Measurements from ENCODE around the gene DAO. TPM values are rescaled to one million over a fixed set of nuclear protein-coding genes. Genes with fewer than 3 reads are reported as not detected.

Gene DAO
- total RNA-seq, 2 donors from 2014 or later, result not detected

DNA sequence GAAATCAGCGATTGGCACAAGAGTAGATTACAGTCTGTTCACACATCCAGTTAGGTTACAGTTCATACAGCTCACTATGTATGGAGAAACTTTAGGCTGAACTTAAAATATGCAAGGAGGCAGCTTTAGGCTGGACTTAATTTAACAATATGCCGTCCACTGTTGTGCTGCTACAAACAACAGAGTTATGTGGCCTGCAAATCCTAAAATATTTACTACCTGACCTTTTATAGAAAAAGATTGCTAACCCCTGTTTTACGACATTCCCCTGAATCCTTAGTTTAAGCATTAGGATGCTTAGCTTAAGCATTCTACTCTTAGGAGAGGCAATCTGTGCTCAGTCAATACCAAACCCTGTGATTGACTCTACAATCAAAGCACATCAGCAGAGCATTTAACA, 50.9 kb downstream of the DAO start:
- no peaks in the 10 kb centered on the region for H3K36me3 ChIP-seq (ENCODE audit: control insufficient read depth, insufficient read depth, low read length)
- 93 to 95% methylated on average over 3 of the region's 3 CpGs for WGBS, 2 experiments (ENCODE audit: insufficient coverage in 1 of 2, insufficient read length in 1 of 2)
- no peak overlapping the region for H3K9ac ChIP-seq (ENCODE audit: extremely low read depth, low read length, poor library complexity, severe bottlenecking)
- H3K27me3 ChIP-seq (ENCODE audit: control insufficient read depth, insufficient read depth, low read length, poor library complexity, severe bottlenecking), result no peaks in the 10 kb centered on the region
- no peak overlapping the region for H3K27ac Mint-ChIP-seq
- H3K9me3 Mint-ChIP-seq, result peaks cover 9% of the 10 kb centered on the region
- no peaks in the 10 kb centered on the region for H3K4me1 ChIP-seq (ENCODE audit: control insufficient read depth, insufficient read depth, low read length)
- no peaks in the 10 kb centered on the region for H3K27me3 Mint-ChIP-seq (ENCODE audit: insufficient read depth)
- no peak overlapping the region for H3K27ac ChIP-seq (ENCODE audit: low read depth, low read length)
- no peaks in the 10 kb centered on the region for H3K4me1 Mint-ChIP-seq
- no peaks in the 10 kb centered on the region for H3K36me3 Mint-ChIP-seq (ENCODE audit: low read depth)
- H3K4me3 Mint-ChIP-seq, result no peak overlapping the region
- TF ChIP-seq, protein P1, sequence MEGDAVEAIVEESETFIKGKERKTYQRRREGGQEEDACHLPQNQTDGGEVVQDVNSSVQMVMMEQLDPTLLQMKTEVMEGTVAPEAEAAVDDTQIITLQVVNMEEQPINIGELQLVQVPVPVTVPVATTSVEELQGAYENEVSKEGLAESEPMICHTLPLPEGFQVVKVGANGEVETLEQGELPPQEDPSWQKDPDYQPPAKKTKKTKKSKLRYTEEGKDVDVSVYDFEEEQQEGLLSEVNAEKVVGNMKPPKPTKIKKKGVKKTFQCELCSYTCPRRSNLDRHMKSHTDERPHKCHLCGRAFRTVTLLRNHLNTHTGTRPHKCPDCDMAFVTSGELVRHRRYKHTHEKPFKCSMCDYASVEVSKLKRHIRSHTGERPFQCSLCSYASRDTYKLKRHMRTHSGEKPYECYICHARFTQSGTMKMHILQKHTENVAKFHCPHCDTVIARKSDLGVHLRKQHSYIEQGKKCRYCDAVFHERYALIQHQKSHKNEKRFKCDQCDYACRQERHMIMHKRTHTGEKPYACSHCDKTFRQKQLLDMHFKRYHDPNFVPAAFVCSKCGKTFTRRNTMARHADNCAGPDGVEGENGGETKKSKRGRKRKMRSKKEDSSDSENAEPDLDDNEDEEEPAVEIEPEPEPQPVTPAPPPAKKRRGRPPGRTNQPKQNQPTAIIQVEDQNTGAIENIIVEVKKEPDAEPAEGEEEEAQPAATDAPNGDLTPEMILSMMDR (conservative IDR thresholded peaks at IDR 0.05), result no peak
- DNase-seq, result no peak
- no peaks in the 10 kb centered on the region for H3K9me3 ChIP-seq (ENCODE audit: control insufficient read depth, low read length)
- H3K4me3 ChIP-seq (ENCODE audit: low read length), result no peak overlapping the region

GRCh38 chr12:108933949-108934348, 54.1 kb downstream of the DAO start:
- Histone ChIP-seq H3K27me3 (ENCODE audit: control insufficient read depth, insufficient read depth, low read length, poor library complexity, severe bottlenecking) (no peaks in the 10 kb centered on the region), H3K36me3 (ENCODE audit: control insufficient read depth, insufficient read depth, low read length) (no peaks in the 10 kb centered on the region), H3K27ac (ENCODE audit: low read depth, low read length) (no peak overlapping the region), H3K4me1 (ENCODE audit: control insufficient read depth, insufficient read depth, low read length) (no peaks in the 10 kb centered on the region), H3K9me3 (ENCODE audit: control insufficient read depth, low read length) (no peaks in the 10 kb centered on the region), H3K9ac (ENCODE audit: extremely low read depth, low read length, poor library complexity, severe bottlenecking) (no peak overlapping the region), H3K4me3 (ENCODE audit: low read length) (no peak overlapping the region)
- Mint-ChIP-seq H3K27me3 (ENCODE audit: insufficient read depth) (peaks cover 3% of the 10 kb centered on the region), H3K27ac (no peak overlapping the region), H3K36me3 (ENCODE audit: low read depth) (no peaks in the 10 kb centered on the region), H3K9me3 (no peaks in the 10 kb centered on the region), H3K4me1 (no peaks in the 10 kb centered on the region), H3K4me3 (no peak overlapping the region)
- DNase-seq, result no peak
- WGBS, 2 experiments (ENCODE audit: insufficient coverage in 1 of 2, insufficient read length in 1 of 2), result 92 to 95% methylated on average over 6 of the region's 6 CpGs
- TF ChIP-seq, protein P1 (conservative IDR thresholded peaks at IDR 0.05), result no peak

DNA sequence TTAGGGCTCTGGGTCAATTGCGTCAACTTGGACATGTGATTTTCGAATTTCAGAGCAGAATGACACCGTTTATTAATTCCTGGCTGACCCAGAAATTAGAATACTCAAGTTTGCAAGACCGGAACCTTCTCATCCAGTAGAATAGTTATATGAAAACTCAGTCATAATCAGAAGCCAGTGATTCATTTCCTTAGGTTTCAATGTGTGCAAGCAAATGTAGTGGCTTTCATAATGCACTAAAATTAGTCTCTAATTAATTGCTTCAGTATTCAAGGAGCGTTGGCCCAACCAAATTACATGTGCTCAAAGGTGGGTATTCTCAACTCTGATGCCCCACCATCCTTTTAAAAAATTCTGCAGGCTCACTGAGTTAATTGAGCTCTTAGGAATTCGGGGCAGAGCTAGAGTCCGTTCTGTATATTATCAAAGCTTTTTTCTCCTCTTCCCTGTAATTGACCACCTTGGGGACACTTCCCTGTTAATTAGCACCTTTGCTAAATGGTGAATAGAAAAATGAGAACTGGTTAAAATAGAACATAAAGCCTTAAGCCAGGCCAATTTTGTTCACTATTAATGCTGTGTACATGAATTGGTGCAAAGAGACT, 55.4 kb downstream of the DAO start:
- WGBS, 2 experiments (ENCODE audit: insufficient coverage in 1 of 2, insufficient read length in 1 of 2), result 90 to 94% methylated on average over 7 of the region's 7 CpGs
- TF ChIP-seq, protein P1 (conservative IDR thresholded peaks at IDR 0.05), result no peak
- no peak overlapping the region for H3K4me3 ChIP-seq (ENCODE audit: low read length)

More for the DNA sequence above, 55.4 kb downstream of the DAO start:
- Mint-ChIP-seq H3K4me1 (no peaks in the 10 kb centered on the region), H3K9me3 (no peaks in the 10 kb centered on the region), H3K4me3 (no peak overlapping the region), H3K27ac (no peak overlapping the region), H3K36me3 (ENCODE audit: low read depth) (no peaks in the 10 kb centered on the region), H3K27me3 (ENCODE audit: insufficient read depth) (peaks cover 3% of the 10 kb centered on the region)
- Histone ChIP-seq H3K27me3 (ENCODE audit: control insufficient read depth, insufficient read depth, low read length, poor library complexity, severe bottlenecking) (no peaks in the 10 kb centered on the region), H3K9ac (ENCODE audit: extremely low read depth, low read length, poor library complexity, severe bottlenecking) (no peak overlapping the region), H3K27ac (ENCODE audit: low read depth, low read length) (no peak overlapping the region), H3K36me3 (ENCODE audit: control insufficient read depth, insufficient read depth, low read length) (no peaks in the 10 kb centered on the region), H3K9me3 (ENCODE audit: control insufficient read depth, low read length) (no peaks in the 10 kb centered on the region), H3K4me1 (ENCODE audit: control insufficient read depth, insufficient read depth, low read length) (no peaks in the 10 kb centered on the region)
- DNase-seq, result no peak
